Mammary epithelial cell (primary cell): ENCODE measurements around the gene SH3RF3.

Experiments
- CTCF ChIP-seq, 2 donors: IDR thresholded peaks in 1 of 2; conservative IDR thresholded peaks in 1 of 2; 2 replicates each; pipeline ENCODE4 v1.5.1; 2011 to 2012; ENCODE audit warnings: inconsistent platforms in 2 of 2, low read length in 2 of 2, mild to moderate bottlenecking in 2 of 2, control low read depth in 1 of 2, low read depth in 1 of 2; ENCODE audit not compliant: insufficient read depth in 1 of 2; ENCODE audit errors: extremely low read depth in 1 of 2
- EZH2 ChIP-seq: IDR thresholded peaks from 2 replicates; pipeline ENCODE4 v1.6.1; 2012; ENCODE audit warnings: low read length, inconsistent platforms, borderline replicate concordance

GRCh38 chr2:109304242-109304641 lies 175.2 kb downstream of the SH3RF3 start:
- TF ChIP-seq CTCF (conservative IDR thresholded peaks at IDR 0.05 in 1 of 2, IDR thresholded peaks at IDR 0.05 in 1 of 2; ENCODE audit: extremely low read depth in 1 of 2, insufficient read depth in 1 of 2, low read depth in 1 of 2, low read length in 2 of 2), result no peak
- no peak for TF ChIP-seq EZH2
